Measurements from ENCODE around the gene WNT4. TPM values are rescaled to one million over a fixed set of nuclear protein-coding genes. Genes with fewer than 3 reads are reported as not detected.
A peak's percentile ranks its signal among the peaks of the same experiment; 100 is the strongest.

WNT4 gene
- total and polyA plus RNA-seq, 9 of the 15 experiments (the other 6 are each of a cell fraction or from before 2014, with no cell fraction given) = 0.01 TPM; not detected in 8

GRCh38 chr1:22177354-22178003 lies 34.6 kb upstream of the WNT4 start (continued):
- no peak for TF ChIP-seq SRF (CRISPR knock-in tag; IDR thresholded peaks at IDR 0.05)
- TF ChIP-seq, protein P1, sequence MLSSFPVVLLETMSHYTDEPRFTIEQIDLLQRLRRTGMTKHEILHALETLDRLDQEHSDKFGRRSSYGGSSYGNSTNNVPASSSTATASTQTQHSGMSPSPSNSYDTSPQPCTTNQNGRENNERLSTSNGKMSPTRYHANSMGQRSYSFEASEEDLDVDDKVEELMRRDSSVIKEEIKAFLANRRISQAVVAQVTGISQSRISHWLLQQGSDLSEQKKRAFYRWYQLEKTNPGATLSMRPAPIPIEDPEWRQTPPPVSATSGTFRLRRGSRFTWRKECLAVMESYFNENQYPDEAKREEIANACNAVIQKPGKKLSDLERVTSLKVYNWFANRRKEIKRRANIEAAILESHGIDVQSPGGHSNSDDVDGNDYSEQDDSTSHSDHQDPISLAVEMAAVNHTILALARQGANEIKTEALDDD (IDR thresholded peaks at IDR 0.05) = no peak
- TF ChIP-seq TRIM24 (IDR thresholded peaks at IDR 0.05) = no peak
- TF ChIP-seq, protein P2, sequence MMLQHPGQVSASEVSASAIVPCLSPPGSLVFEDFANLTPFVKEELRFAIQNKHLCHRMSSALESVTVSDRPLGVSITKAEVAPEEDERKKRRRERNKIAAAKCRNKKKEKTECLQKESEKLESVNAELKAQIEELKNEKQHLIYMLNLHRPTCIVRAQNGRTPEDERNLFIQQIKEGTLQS (IDR thresholded peaks at IDR 0.05) = peak; percentile 24; the same call in 1 of the 2 replicates
- TF ChIP-seq, protein P2 (CRISPR knock-in tag; conservative IDR thresholded peaks at IDR 0.05) = no peak
- TF ChIP-seq SMARCC2 (IDR thresholded peaks at IDR 0.05; ENCODE audit: low read depth) = no peak
- TF ChIP-seq ZNF184 (CRISPR knock-in tag; IDR thresholded peaks at IDR 0.05) = no peak
- TF ChIP-seq, protein P3, sequence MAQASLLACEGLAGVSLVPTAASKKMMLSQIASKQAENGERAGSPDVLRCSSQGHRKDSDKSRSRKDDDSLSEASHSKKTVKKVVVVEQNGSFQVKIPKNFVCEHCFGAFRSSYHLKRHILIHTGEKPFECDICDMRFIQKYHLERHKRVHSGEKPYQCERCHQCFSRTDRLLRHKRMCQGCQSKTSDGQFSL (CRISPR knock-in tag; IDR thresholded peaks at IDR 0.05) = no peak
- TF ChIP-seq, protein P3 (tag; IDR thresholded peaks at IDR 0.05) = no peak
